Glutamatergic neuron (in vitro differentiated cells): Measurements from ENCODE around the gene G6PD. TPM values are rescaled to one million over a fixed set of nuclear protein-coding genes. Genes with fewer than 3 reads are reported as not detected.
"Not testable (repeated sequence)": the region's sequence is repeated elsewhere in the genome, so short reads cannot be mapped to it uniquely, and the experiment has no call there.

Source experiments
- DNase-seq: peaks from one replicate; pipeline ENCODE4 v3.0.0; 2022
- H3K27ac Mint-ChIP-seq: one replicate; pipeline ENCODE4 v1.8.0; 2020; ENCODE audit warnings: mild to moderate bottlenecking, mixed read lengths, inconsistent platforms; ENCODE audit not compliant: unreplicated experiment
- H3K27me3 Mint-ChIP-seq: one replicate; pipeline ENCODE4 v1.8.0; 2020; ENCODE audit warnings: mild to moderate bottlenecking, moderate library complexity, mixed read lengths, inconsistent platforms; ENCODE audit not compliant: unreplicated experiment
- H3K36me3 Mint-ChIP-seq: one replicate; pipeline ENCODE4 v1.8.0; 2020; ENCODE audit warnings: mild to moderate bottlenecking, mixed read lengths, inconsistent platforms; ENCODE audit not compliant: unreplicated experiment
- H3K4me1 Mint-ChIP-seq: one replicate; pipeline ENCODE4 v1.8.0; 2020; ENCODE audit warnings: mild to moderate bottlenecking, low read depth, mixed read lengths, inconsistent platforms; ENCODE audit not compliant: unreplicated experiment
- H3K4me3 Mint-ChIP-seq: one replicate; pipeline ENCODE4 v1.8.0; 2020; ENCODE audit warnings: mild to moderate bottlenecking, mixed read lengths, inconsistent platforms; ENCODE audit not compliant: unreplicated experiment
- H3K9me3 Mint-ChIP-seq: one replicate; pipeline ENCODE4 v1.8.0; 2020; ENCODE audit warnings: mild to moderate bottlenecking, moderate library complexity, mixed read lengths, inconsistent platforms; ENCODE audit not compliant: unreplicated experiment
- CTCF ChIP-seq: fragments of 200-600 bp; sonication (generic); IDR thresholded peaks from one replicate; pipeline ENCODE4 v1.5.0; 2021; ENCODE audit not compliant: partially characterized antibody, unreplicated experiment
- total RNA-seq: library from RNA; stranded (reverse); fragmentation: NEBNext Ultra II Directional; extraction: Animal tissue kit (Norgen Biotek cat#: 25700); gene quantifications from one replicate; pipeline ENCODE4 v1.2.1, GENCODE V29; 2021; ENCODE audit not compliant: unreplicated experiment

Gene G6PD
- total RNA-seq, 1 donor from 2014 or later, result 122 TPM

DNA sequence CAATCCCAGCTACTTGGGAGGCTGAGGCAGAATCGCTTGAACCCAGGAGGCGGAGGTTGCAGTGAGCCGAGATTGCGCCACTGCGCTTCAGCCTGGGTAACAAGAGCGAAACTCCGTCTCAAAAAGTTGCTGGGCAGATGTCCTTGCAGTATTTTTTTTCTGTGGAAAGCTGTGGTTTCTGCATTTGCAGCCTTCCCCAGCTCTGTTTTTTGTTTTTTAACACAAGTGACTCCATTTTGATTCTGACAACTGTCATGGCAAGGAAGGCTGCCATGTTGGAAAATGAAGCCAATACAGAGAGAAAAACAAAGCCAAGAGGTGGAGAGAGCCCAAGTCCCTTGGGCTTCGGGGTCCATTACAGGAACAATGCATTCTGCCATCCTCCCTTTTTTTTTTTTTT is 44.5 kb downstream of the G6PD start:
- H3K36me3 Mint-ChIP-seq, result no peaks in the 10 kb centered on the region
- peaks cover 2% of the 10 kb centered on the region for H3K27me3 Mint-ChIP-seq
- H3K4me3 Mint-ChIP-seq, result no peak overlapping the region
- DNase-seq, result no peak
- H3K27ac Mint-ChIP-seq, result no peak overlapping the region
- peaks cover 4% of the 10 kb centered on the region for H3K9me3 Mint-ChIP-seq
- H3K4me1 Mint-ChIP-seq, result no peaks in the 10 kb centered on the region
- no peak for TF ChIP-seq CTCF

- H3K9me3 Mint-ChIP-seq, H3K36me3 Mint-ChIP-seq, DNase-seq, H3K27ac Mint-ChIP-seq, H3K27me3 Mint-ChIP-seq, H3K4me1 Mint-ChIP-seq, H3K4me3 Mint-ChIP-seq: not testable (repeated sequence)
These were observed 45.2 kb downstream of the G6PD start for GRCh38 chrX:154501423-154501822.

- H3K4me1 Mint-ChIP-seq, H3K27ac Mint-ChIP-seq, H3K27me3 Mint-ChIP-seq, H3K36me3 Mint-ChIP-seq, DNase-seq, H3K9me3 Mint-ChIP-seq, H3K4me3 Mint-ChIP-seq: not testable (repeated sequence)
These were observed 50.0 kb downstream of the G6PD start for GRCh38 chrX:154496591-154497137.

GRCh38 chrX:154495472-154495922 is 51.1 kb downstream of the G6PD start:
- no peaks in the 10 kb centered on the region for H3K36me3 Mint-ChIP-seq
- no peak overlapping the region for H3K27ac Mint-ChIP-seq
- H3K9me3 Mint-ChIP-seq, result no peaks in the 10 kb centered on the region
- no peak overlapping the region for H3K4me3 Mint-ChIP-seq
- H3K27me3 Mint-ChIP-seq, result no peaks in the 10 kb centered on the region
- no peak for TF ChIP-seq CTCF
- H3K4me1 Mint-ChIP-seq, result no peaks in the 10 kb centered on the region
- no peak for DNase-seq

- Mint-ChIP-seq H3K27ac (no peak overlapping the region), H3K4me1 (no peaks in the 10 kb centered on the region), H3K27me3 (no peaks in the 10 kb centered on the region), H3K9me3 (peaks cover 1% of the 10 kb centered on the region), H3K36me3 (no peaks in the 10 kb centered on the region), H3K4me3 (no peak overlapping the region)
- DNase-seq, result no peak
- no peak for TF ChIP-seq CTCF
These were observed 51.9 kb downstream of the G6PD start for GRCh38 chrX:154494715-154495114.

DNA sequence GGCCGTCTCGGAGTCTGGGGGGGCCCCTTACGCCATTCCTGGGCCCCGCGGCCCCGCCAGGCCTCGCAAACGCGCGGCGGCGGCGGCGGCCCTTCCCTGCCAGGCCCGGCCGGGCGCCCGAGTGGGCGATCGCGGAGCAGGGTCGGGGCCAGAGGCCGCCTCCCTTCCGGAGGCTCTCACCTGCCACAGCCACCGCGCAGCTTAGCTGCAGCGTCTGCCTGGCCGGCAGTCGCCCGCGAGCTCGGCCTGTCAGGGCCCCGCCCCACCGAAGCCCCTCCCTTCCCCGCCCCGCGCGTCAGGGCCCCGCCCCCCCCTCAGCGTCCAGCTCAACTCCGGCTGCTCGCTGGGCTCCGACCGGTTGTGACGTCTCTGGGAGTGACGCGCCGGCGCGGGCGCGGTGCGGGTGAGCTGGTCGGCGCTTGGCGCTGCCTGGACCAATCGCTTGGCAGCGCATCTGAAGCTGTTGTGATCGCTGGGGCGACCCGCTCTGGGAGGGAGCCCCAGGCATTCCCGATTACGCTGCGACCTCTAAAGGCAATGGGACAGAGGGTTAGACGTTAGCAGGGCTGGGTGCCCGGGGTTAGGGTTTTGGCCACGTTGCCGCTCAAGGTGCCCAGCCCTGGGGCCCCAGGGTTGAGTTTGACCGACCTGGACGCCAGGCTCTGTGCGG is 56.1 kb downstream of the G6PD start, which contains the start of gene SLC10A3:
SLC10A3 (minus strand) TSS at position 216 of the 670 bp plus-strand sequence. CDS start 1,689 bp downstream, outside the sequence.
- Mint-ChIP-seq H3K36me3 (no peaks in the 10 kb centered on the region), H3K9me3 (peaks cover 4% of the 10 kb centered on the region), H3K27ac (peak within 1 kb of the TSS; percentile 88), H3K27me3 (no peaks in the 10 kb centered on the region), H3K4me1 (no peaks in the 10 kb centered on the region), H3K4me3 (peak within 1 kb of the TSS; percentile 85)
- no peak for TF ChIP-seq CTCF
- DNase-seq, result peak; percentile 90
